Stimulated activated CD8-positive, alpha-beta memory T cell treated with anti-CD3 and anti-CD28 coated beads, Interleukin-7, amount 100 ng/mL, for 1 hour (primary cell): ENCODE results near the gene CD177.
"Not testable (repeated sequence)": the region's sequence is repeated elsewhere in the genome, so short reads cannot be mapped to it uniquely, and the experiment has no call there.

Experiments
- DNase-seq, 2 donors: peaks; one replicate each; pipeline ENCODE4 v3.0.0-alpha.2; 2020; ENCODE audit warnings: low read depth in 2 of 2

CD177 gene

GRCh38 chr19:43353606-43354304 is at the start of gene CD177:
Gene CD177, plus strand, starts transcription at chr19:43353686. Its CDS starts 29 bp downstream, at chr19:43353715.
- DNase-seq: no peak

GRCh38 chr19:43305642-43306041 is 47.8 kb upstream of the CD177 start:
- no peak for DNase-seq

GRCh38 chr19:43306097-43306496 is 47.4 kb upstream of the CD177 start:
- no peak for DNase-seq

- DNase-seq: no peak
Measured at GRCh38 chr19:43308244-43308815, 45.2 kb upstream of the CD177 start.

GRCh38 chr19:43309466-43309865 is 44.0 kb upstream of the CD177 start:
- DNase-seq: no peak

DNA sequence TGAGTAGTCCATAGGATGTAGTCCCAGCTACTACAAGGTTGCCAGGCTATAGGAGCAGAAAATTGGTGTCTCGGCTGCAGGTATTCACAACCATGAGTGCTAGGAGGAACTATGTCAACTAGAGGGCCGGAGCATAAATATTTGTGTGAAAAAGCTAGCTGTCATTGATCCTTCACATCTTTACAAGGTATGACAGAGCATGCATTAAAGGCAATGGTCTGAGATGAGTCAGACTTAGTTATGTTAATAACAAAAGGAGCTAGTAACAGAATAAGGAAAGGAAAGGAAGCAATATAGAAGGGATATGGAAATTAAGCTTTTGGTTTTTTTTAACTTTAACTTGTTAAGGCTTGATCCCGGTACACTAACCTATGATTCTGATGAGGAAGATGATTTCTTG is 43.3 kb upstream of the CD177 start:
- no peak for DNase-seq

- DNase-seq: no peak
Measured at GRCh38 chr19:43311256-43311655, 42.2 kb upstream of the CD177 start.

GRCh38 chr19:43311706-43312105 is 41.8 kb upstream of the CD177 start:
- no peak for DNase-seq

DNA sequence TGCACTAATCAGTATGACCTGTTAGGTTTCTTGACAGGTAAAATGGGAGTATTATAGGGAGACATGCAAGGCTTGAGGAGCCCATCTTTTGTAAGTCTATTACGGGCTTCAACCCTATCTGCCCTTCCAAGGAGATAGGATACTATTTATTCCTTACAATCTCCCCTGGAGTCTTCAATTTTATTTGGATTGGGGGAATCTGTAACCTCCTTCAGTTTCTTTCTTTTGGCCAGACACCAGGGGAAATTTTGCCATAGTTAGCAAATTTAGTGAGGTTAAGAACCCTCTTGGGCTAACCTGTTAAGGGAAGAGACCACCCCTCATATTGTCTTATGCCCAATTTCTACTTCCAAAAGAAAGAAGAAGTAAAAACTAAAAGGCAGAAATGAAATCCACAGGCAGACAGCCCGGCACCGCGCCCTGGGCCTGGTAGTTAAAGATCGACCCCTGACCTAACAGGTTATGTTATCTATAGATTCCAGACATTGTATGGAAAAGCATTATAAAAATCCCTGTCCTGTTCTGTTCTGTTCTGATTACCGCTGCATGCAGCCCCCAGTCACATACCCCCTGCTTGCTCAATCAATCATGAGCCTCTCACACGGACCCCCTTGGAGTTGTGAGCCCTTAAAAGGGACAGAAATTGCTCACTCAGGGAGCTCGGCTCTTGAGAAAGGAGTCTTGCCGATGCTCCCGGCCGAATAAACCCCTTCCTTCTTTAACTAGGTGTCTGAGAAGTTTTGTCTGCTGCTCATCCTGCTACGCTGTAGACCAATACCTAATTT is 39.6 kb upstream of the CD177 start:
- no peak for DNase-seq

DNA sequence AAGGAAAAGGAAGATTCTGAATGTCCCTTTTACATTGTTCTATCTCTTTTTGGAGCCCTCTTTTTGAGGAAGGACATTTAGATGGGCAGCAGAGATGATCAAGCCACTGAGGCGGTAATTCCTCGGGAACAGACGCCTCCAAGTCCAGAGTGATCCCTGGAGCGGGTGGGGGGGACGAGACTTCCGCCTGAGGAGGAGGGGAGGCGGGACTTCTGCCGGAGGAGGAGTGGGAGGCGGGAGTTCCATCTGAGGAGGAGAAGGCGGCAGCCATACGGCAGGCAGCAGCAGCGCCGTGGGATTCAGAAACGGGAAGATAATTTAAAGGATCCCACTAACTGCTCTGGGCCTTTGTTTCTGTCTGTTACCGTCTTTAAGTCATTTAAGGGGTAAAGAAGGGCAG is 37.6 kb upstream of the CD177 start:
- no peak for DNase-seq

- DNase-seq: no peak
Measured at GRCh38 chr19:43316591-43317319, 36.7 kb upstream of the CD177 start.

GRCh38 chr19:43318203-43318602 is 35.3 kb upstream of the CD177 start:
- DNase-seq: no peak

GRCh38 chr19:43318796-43319314 is 34.6 kb upstream of the CD177 start:
- no peak for DNase-seq

GRCh38 chr19:43320546-43320945 is 32.9 kb upstream of the CD177 start:
- DNase-seq: no peak

DNA sequence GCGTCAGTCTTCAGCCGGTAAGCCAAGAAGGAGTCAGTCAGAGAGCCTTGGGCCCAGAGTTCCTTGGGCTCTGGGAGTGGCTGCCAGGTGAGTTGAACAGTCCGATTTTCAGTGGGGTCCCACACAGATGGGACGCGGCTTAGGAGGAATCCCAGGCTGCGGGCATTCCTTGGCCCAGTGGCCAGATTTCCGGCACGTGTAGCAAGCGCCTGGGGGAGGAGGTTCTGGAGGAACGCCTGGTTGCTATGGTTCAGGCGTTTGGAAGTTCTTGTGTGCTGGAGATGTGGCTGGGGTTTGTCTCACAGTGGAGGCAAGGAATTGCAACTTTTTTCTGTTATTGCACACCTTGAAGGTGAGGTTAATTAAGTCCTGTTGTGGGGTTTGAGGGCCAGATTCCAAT is 26.7 kb upstream of the CD177 start:
- not testable (repeated sequence) for DNase-seq

DNA sequence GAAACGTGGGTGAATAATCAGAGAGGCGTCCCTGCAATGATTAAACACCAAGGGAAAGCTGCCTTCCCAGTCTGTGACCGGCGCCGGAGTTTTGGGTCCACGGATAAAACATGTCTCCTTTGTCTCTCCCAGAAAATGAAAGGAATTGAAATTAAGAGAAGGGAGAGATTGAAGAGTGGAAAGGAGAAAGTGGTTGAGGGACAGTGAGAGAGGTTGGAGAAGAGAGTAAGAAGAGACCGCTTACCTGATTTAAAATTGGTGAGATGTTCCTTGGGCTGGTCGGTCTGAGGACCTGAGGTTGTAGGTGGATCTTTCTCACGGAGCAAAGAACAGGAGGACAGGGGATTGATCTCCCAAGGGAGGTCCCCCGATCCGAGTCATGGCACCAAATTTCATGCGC is 24.9 kb upstream of the CD177 start:
- not testable (repeated sequence) for DNase-seq

GRCh38 chr19:43329049-43329448 is 24.4 kb upstream of the CD177 start:
- DNase-seq: not testable (repeated sequence)

DNA sequence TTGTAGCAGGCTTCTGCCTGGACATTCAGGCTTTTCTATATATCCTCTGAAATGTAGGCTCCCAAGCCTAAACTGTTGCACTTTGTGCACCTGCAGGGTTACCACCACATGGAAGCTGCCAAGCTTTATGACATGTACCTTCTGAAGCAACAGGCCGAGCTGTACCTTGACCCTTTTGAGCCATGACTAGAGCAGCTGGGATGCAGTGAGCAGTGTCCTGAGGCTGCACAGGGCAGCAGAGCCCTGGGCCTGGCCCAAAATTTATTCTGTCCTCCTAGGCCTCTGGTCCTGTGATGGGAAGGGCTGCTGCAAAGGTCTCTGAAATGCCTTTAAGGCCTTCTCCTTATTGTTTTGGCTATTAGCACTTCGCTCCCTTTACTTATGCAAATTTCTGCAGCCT is 23.5 kb upstream of the CD177 start:
- DNase-seq: no peak

DNA sequence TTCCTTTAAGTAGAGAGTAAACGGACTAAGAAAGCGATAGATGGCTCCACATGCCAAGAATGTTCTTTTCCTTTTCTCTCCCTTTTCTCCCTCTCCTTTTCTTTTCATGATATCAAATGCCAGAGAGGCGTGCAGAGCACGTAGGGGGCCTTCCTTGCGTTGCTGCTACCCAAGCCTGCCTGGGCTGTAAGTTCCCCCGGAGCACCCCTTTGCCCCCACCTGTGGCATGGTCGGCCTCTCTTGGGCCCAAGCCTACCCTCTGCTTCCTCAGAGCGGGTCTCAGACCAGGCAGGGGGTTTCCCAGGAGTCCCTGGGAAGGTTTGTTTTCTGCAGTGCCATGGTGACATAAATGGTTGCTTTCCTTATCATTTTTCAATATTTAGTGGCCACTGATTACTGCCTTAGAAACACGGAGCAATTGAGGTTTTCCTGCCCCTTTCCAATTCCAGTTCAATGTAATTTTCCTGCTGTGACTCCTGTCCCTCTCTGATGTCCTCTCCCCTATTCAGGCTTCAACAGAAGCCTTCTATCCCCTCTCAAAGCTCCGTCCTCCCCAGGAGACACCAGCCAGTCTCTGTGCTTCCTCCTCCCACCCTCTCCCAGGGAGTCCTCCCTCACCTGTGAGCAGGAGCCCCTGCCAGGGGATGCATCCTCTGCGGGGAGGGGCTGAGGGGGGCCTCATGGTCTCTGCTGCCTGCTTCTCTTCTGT is 22.6 kb upstream of the CD177 start:
- DNase-seq: no peak

DNA sequence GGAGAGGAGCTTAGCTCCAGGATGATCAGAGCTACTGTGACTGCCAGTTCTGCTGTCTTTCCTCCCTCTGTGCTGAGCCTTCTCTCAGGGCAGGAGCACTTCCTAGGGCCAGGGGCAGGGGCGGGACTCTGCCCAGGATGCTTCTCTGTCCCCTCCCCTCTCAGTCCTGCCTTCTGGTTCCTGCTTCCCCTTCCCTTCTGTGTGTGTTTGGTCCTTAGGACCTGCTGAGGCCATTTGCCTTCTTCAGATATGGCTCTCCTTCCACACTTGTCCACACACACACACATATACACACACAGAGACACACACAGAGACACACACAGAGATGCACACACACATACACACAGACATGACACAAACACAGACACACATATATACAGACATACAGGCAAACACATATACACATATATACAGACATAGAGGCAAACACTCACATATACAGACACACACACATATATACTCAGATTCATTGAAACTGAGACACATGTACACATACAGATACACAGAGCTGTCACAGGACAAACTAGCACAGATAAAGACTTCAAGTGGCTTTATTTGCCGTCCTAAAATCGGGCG is 22.0 kb upstream of the CD177 start:
- no peak for DNase-seq
